Endothelial cell of umbilical vein (primary cell): Measurements from ENCODE around the gene FNBP1L. TPM values are rescaled to one million over a fixed set of nuclear protein-coding genes. Genes with fewer than 3 reads are reported as not detected.

Experiments used
- BruUV-seq: library from RNA; stranded (reverse); fragments of 400-500 nt; replicated peaks from 2 replicates; lab custom pipeline; 2021; lab: Mats Ljungman, UMichigan
- CTCF ChIA-PET: fragments of 300-600, 350-600 bp; sonication (Branson Sonifier 250); formaldehyde crosslinking; loops from one replicate; lab custom pipeline; 2021; ENCODE audit warnings: antibody characterized with exemption, inconsistent platforms; lab: Charles Lee
- POLR2A ChIA-PET: fragments of 300-600, 350-600 bp; sonication (Branson Sonifier 250); formaldehyde crosslinking; loops from one replicate; lab custom pipeline; 2021; ENCODE audit warnings: antibody characterized with exemption, inconsistent platforms; lab: Charles Lee
- DNase-seq: peaks from one replicate; pipeline ENCODE4 v3.0.0-alpha.2; 2011; ENCODE audit warnings: low read depth, low spot score
- FAIRE-seq: peaks from 2 replicates; lab custom pipeline; 2011; peaks lifted over from hg19 to GRCh38; lab: Jason Lieb, UNC
- H2AFZ ChIP-seq: 2 replicates; pipeline ENCODE4 v1.6.0; 2012; ENCODE audit warnings: low read depth, low read length, control low read depth, inconsistent platforms
- H3K27ac ChIP-seq: 2 replicates; pipeline ENCODE4 v1.5.1; 2011; ENCODE audit warnings: low read depth, mild to moderate bottlenecking, control low read depth, low read length, moderate library complexity; ENCODE audit not compliant: insufficient read depth
- H3K27me3 ChIP-seq, 2 experiments: 2 replicates each; pipeline versions ENCODE4 v1.6.0 to v1.6.1; 2011; ENCODE audit warnings: low read length in 2 of 2, mixed read lengths in 1 of 2; ENCODE audit not compliant: control insufficient read depth in 2 of 2, insufficient read depth in 2 of 2
- H3K36me3 ChIP-seq, 2 experiments: 2 replicates in 1 of 2; 3 replicates in 1 of 2; pipeline ENCODE4 v1.5.1; 2011; ENCODE audit warnings: low read length in 2 of 2, mild to moderate bottlenecking in 1 of 2, moderate library complexity in 1 of 2; ENCODE audit not compliant: control insufficient read depth in 2 of 2, insufficient read depth in 2 of 2; ENCODE audit errors: extremely low read depth in 1 of 2
- H3K4me1 ChIP-seq: 3 replicates; pipeline ENCODE4 v1.5.1; 2011; ENCODE audit warnings: mild to moderate bottlenecking, low read length; ENCODE audit not compliant: control insufficient read depth, insufficient read depth; ENCODE audit errors: extremely low read depth
- H3K4me2 ChIP-seq: 2 replicates; pipeline ENCODE4 v1.6.1; 2011; ENCODE audit warnings: low read length, control low read depth, mixed read lengths; ENCODE audit not compliant: insufficient read depth
- H3K4me3 ChIP-seq, 3 experiments: fragments of 200-600 bp in 1 of 3; sonication (generic), shearing (Covaris generic) in 1 of 3; replicated peaks in 1 of 3; 2 replicates each; pipeline ENCODE4 v1.5.1; 2011 to 2016; ENCODE audit warnings: control low read depth in 3 of 3, low read length in 3 of 3, mild to moderate bottlenecking in 2 of 3, inconsistent platforms in 1 of 3, low read depth in 1 of 3, moderate library complexity in 1 of 3; ENCODE audit not compliant: insufficient read depth in 1 of 3
- H3K79me2 ChIP-seq: 2 replicates; pipeline ENCODE4 v1.6.0; 2012; ENCODE audit warnings: low read length, inconsistent platforms; ENCODE audit not compliant: control insufficient read depth, insufficient read depth
- H3K9ac ChIP-seq: replicated peaks from 2 replicates; pipeline ENCODE3; 2011; ENCODE audit warnings: low read length, control low read depth; ENCODE audit not compliant: insufficient read depth; ENCODE audit errors: extremely low read depth
- H3K9me1 ChIP-seq: replicated peaks from 3 replicates; pipeline ENCODE4 v1.6.0; 2011; ENCODE audit warnings: mild to moderate bottlenecking, low read length; ENCODE audit not compliant: control insufficient read depth, insufficient read depth; ENCODE audit errors: extremely low read depth
- H3K9me3 ChIP-seq: replicated peaks from 2 replicates; pipeline ENCODE4 v1.5.1; 2012; ENCODE audit warnings: low read length, inconsistent platforms; ENCODE audit not compliant: control insufficient read depth, insufficient read depth
- H4K20me1 ChIP-seq: replicated peaks from 2 replicates; pipeline ENCODE3; 2011; ENCODE audit warnings: mild to moderate bottlenecking, low read length; ENCODE audit not compliant: control insufficient read depth, insufficient read depth; ENCODE audit errors: extremely low read depth
- CTCF ChIP-seq, 2 donors: IDR thresholded peaks; 1 replicate in 1 of 2; 2 replicates in 1 of 2; pipeline ENCODE4 v1.5.1; 2011; ENCODE audit warnings: low read length in 2 of 2, mild to moderate bottlenecking in 2 of 2, moderate library complexity in 2 of 2, control low read depth in 1 of 2, inconsistent platforms in 1 of 2, low read depth in 1 of 2; ENCODE audit not compliant: insufficient read depth in 1 of 2; ENCODE audit errors: extremely low read depth in 1 of 2
- EZH2 ChIP-seq: IDR thresholded peaks from 2 replicates; pipeline ENCODE4 v1.6.1; 2012; ENCODE audit warnings: borderline replicate concordance, low read depth, mild to moderate bottlenecking, moderate library complexity, low read length, inconsistent platforms; ENCODE audit not compliant: severe bottlenecking
- FOS ChIP-seq: IDR thresholded peaks from 2 replicates; pipeline ENCODE4 v1.6.1; 2011; ENCODE audit warnings: mild to moderate bottlenecking, low read length, moderate library complexity, borderline replicate concordance; ENCODE audit not compliant: insufficient read depth
- GATA2 ChIP-seq: IDR thresholded peaks from 2 replicates; pipeline ENCODE4 v1.7.0; 2011; ENCODE audit warnings: low read depth, mild to moderate bottlenecking, moderate library complexity, mixed read lengths, low read length; ENCODE audit not compliant: insufficient read length, insufficient read depth
- JUN ChIP-seq: IDR thresholded peaks from 2 replicates; pipeline ENCODE4 v1.6.1; 2011; ENCODE audit warnings: borderline replicate concordance, low read depth; ENCODE audit not compliant: insufficient read length, insufficient read depth
- MAX ChIP-seq: IDR thresholded peaks from 2 replicates; pipeline ENCODE4 v1.6.1; 2011; ENCODE audit not compliant: insufficient read depth, insufficient read length
- MYC ChIP-seq: IDR thresholded peaks from one replicate; pipeline ENCODE4 v1.6.1; 2011; ENCODE audit warnings: mild to moderate bottlenecking, low read depth, low read length
- POLR2A ChIP-seq: IDR thresholded peaks from 2 replicates; pipeline ENCODE4 v1.6.1; 2012; ENCODE audit warnings: low read depth, mild to moderate bottlenecking, control low read depth, low read length
- POLR2AphosphoS5 ChIP-seq: IDR thresholded peaks from 2 replicates; pipeline ENCODE4 v1.6.1; 2012; ENCODE audit warnings: low read depth, mild to moderate bottlenecking, control low read depth, low read length, moderate library complexity; ENCODE audit not compliant: insufficient read depth
- dilution Hi-C: fragments of 300-500 bp; cut with MboI; formaldehyde crosslinking; loops from one replicate; pipeline ENCODE4 v1.15.0; 2019; ENCODE audit warnings: low sequenced_read_pairs; ENCODE audit not compliant: extremely low pct_ligation_motif_present
- intact Hi-C: fragments of 100-400 bp; cut with micrococcal nuclease; formaldehyde crosslinking; loops from one replicate; pipeline ENCODE4 v1.10.0; 2022
- polyA plus RNA-seq, 4 experiments: library from polyadenylated mRNA; depleted of rRNA in 3 of 4; stranded (reverse) in 3 of 4; unstranded in 1 of 4; fragments of >200 nt; gene quantifications; 2 replicates each; pipeline versions ENCODE4 v1.2.1 to v1.2.3, GENCODE V29; 2011 to 2012; ENCODE audit warnings: missing spikeins in 1 of 4
- total RNA-seq: library from RNA; stranded (reverse); gene quantifications from 2 replicates; pipeline ENCODE4 v1.2.3, GENCODE V29; 2021

The FNBP1L gene
- total and polyA plus RNA-seq, 2 donors (not counting 3 experiments of a cell fraction or from before 2014, with no cell fraction given): 28.1 to 56.4 TPM

GRCh38 chr1:93496520-93496919 lies 48.6 kb downstream of the FNBP1L start:
- no peak for FAIRE-seq
- peaks cover 5% of the 10 kb centered on the region for H3K9me1 ChIP-seq

More at GRCh38 chr1:93496520-93496919, 48.6 kb downstream of the FNBP1L start:
- Histone ChIP-seq H3K27me3 (no peaks in the 10 kb centered on the region), H3K9me3 (no peaks in the 10 kb centered on the region), H3K4me3 (no peak overlapping the region), H4K20me1 (peaks cover 23% of the 10 kb centered on the region), H3K36me3 (no peaks in the 10 kb centered on the region), H3K79me2 (peaks cover 65% of the 10 kb centered on the region), H3K27ac (no peak overlapping the region), H3K4me1 (peaks cover 3% of the 10 kb centered on the region), H3K9ac (no peak overlapping the region), H3K4me2 (no peak overlapping the region), H2AFZ (no peak overlapping the region)
- no TSS peak for BruUV-seq
- TF ChIP-seq POLR2AphosphoS5 (no peak), MAX (no peak), MYC (no peak), JUN (no peak), EZH2 (no peak), CTCF (IDR thresholded peaks at IDR 0.05; ENCODE audit: extremely low read depth in 1 of 2, insufficient read depth in 1 of 2, low read depth in 1 of 2, low read length in 2 of 2) (no peak), GATA2 (no peak), FOS (no peak), POLR2A (no peak)
- ChIA-PET POLR2A (no interaction called here), CTCF (no interaction called here)
- intact Hi-C loops (no loop called here), dilution Hi-C loops (no loop called here)
- no peak for DNase-seq
